NCI-H146 (cell line): ENCODE measurements around the gene TECPR2.
"Not testable (repeated sequence)": the region's sequence is repeated elsewhere in the genome, so short reads cannot be mapped to it uniquely, and the experiment has no call there.

ENCODE experiments used
- DNase-seq: peaks from one replicate; lab custom pipeline; 2025; lab: John Stamatoyannopoulos, UW

TECPR2 gene

GRCh38 chr14:102362545-102363181 lies at the start of gene TECPR2, which contains the start of gene CINP:
TSS of gene TECPR2 (plus strand) at chr14:102362941. CDS start at chr14:102376722, 13,781 bp downstream.
TSS of gene CINP (minus strand) at chr14:102362890. CDS start at chr14:102362851, 39 bp downstream.
- peak; percentile 92 for DNase-seq

- DNase-seq: peak; percentile 63
These were observed 48.3 kb upstream of the TECPR2 start for GRCh38 chr14:102314242-102315011.

GRCh38 chr14:102315121-102315520 lies 47.6 kb upstream of the TECPR2 start:
- no peak for DNase-seq

GRCh38 chr14:102316338-102316742 lies 46.4 kb upstream of the TECPR2 start:
- peak; percentile 57 for DNase-seq

- DNase-seq: peak; percentile 88
These were observed 45.8 kb upstream of the TECPR2 start for GRCh38 chr14:102316743-102317563.

- peak; percentile 51 for DNase-seq
These were observed 45.0 kb upstream of the TECPR2 start for GRCh38 chr14:102317564-102318248.

- no peak for DNase-seq
These were observed 43.9 kb upstream of the TECPR2 start for GRCh38 chr14:102318781-102319276.

- peak; percentile 85 for DNase-seq
These were observed 43.2 kb upstream of the TECPR2 start, which contains the start of gene ZNF839 for GRCh38 chr14:102319351-102320032. TSS of gene ZNF839 (plus strand) at chr14:102319746. CDS start at chr14:102319766, 20 bp downstream.

GRCh38 chr14:102320033-102320660 lies 42.6 kb upstream of the TECPR2 start:
- peak; percentile 24 for DNase-seq

- no peak for DNase-seq
These were observed 41.9 kb upstream of the TECPR2 start for GRCh38 chr14:102320671-102321455.

- DNase-seq: no peak
These were observed 41.0 kb upstream of the TECPR2 start for GRCh38 chr14:102321456-102322422.

- no peak for DNase-seq
These were observed 39.6 kb upstream of the TECPR2 start for GRCh38 chr14:102323102-102323501.

GRCh38 chr14:102325791-102326345 lies 36.9 kb upstream of the TECPR2 start:
- DNase-seq: no peak

- DNase-seq: no peak
These were observed 36.2 kb upstream of the TECPR2 start for GRCh38 chr14:102326583-102326982.

GRCh38 chr14:102329381-102329780 lies 33.4 kb upstream of the TECPR2 start:
- DNase-seq: not testable (repeated sequence)

GRCh38 chr14:102330806-102331205 lies 31.9 kb upstream of the TECPR2 start:
- no peak for DNase-seq

- no peak for DNase-seq
These were observed 29.4 kb upstream of the TECPR2 start for GRCh38 chr14:102333390-102333789.
